IPS DF 4.7 (cell line): ENCODE measurements around the gene DPF3.
"Not testable (repeated sequence)": the region's sequence is repeated elsewhere in the genome, so short reads cannot be mapped to it uniquely, and the experiment has no call there.

Experiments
- DNase-seq: peaks from one replicate; pipeline ENCODE4 v3.0.0-alpha.2; 2013; ENCODE audit warnings: low spot score; ENCODE audit errors: extremely low read depth

Gene DPF3

DNA sequence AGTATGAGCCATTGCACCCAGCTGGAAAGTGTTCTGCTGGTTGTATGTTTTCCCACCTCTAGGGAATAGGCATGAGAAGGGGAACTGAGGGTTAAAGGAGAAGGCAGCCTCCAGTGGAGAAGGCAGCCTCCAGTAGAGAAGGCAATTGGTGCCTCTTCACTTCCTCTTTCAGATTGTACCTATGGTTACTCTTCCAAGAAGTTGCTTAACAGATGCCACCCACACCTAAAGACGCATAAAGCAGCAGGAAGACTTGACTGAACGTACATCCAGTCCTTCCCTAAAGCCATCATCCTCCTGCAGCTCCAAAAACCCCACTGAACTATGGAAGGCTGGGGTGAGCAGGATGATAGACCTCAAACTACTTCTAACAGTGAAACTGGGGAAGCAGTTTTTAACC is 13.1 kb downstream of the DPF3 start:
- no peak for DNase-seq

DNA sequence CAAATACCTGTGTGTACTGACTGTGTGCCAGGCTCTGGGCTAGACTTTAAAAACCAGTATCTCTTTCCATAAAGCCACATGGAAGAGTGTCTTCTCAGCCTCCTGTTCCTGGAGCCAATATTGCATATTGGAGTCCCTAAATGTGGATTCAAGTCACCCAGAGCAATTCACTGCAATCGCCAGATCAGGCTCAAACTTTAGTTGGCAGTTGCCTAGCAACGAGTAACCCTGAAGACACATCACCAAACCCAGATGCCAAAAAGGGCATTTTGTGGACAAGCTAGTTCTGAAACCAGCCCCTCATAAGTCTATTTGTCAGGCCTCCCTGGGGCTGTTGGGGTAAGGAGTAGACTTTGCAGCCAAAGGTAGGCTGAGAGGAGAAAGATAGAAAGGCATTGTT is 13.7 kb downstream of the DPF3 start:
- no peak for DNase-seq

DNA sequence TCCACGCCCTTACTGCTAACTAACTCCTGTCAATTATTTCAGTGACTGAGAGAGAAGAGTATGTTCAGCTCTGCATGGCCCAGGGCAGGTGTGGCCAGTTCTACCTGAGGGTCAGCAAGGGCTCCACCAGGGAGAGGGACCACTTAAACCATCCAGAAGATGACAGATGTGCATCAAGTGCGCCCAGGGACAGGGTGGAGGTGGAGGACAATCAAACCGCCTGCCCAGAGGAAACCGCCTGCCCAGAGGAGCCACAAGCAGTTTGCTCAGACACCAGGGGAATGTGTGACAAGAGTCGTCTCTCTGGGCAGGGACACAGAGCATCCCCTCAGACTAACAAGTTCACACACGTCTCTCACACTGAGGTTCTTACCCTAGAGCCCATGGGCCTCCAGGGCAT is 14.5 kb downstream of the DPF3 start:
- DNase-seq, result no peak

DNA sequence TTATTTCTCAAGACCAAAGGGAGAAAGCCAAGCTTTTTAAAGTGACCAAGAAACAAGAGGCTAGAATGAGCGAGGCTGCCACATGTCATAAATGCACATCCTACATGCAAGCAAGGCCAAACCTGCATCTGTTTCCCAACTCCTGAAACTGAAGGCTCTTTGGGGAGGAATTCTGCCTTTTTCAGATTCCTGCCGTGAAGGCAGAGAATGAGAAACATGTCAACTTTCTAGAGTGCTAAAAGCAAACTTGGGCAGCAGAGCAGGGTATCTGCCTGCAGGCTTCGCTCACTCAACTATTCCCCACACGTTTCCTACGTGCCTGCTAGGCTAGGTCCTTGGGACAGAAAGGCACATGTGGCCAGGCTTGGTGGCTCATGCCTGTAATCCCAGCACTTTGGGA is 15.2 kb downstream of the DPF3 start:
- DNase-seq, result no peak

DNA sequence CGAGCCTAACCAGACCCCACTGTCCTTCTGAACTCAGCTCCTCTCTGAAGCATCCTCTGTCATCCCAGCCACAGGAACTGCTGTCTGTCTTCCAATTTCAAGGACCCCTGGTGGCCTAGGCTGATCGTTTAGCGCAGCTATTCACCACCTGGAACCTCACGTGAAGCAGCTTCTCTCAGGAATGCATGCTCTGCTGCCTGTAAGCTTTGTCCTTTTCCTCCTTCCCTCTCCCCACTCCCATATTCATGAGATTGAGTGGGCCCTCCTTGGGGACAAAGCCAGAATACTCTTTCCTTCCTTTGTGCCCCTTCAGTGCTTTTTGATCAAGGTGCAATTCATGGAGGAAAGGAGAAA is 17.2 kb downstream of the DPF3 start:
- DNase-seq, result no peak

DNA sequence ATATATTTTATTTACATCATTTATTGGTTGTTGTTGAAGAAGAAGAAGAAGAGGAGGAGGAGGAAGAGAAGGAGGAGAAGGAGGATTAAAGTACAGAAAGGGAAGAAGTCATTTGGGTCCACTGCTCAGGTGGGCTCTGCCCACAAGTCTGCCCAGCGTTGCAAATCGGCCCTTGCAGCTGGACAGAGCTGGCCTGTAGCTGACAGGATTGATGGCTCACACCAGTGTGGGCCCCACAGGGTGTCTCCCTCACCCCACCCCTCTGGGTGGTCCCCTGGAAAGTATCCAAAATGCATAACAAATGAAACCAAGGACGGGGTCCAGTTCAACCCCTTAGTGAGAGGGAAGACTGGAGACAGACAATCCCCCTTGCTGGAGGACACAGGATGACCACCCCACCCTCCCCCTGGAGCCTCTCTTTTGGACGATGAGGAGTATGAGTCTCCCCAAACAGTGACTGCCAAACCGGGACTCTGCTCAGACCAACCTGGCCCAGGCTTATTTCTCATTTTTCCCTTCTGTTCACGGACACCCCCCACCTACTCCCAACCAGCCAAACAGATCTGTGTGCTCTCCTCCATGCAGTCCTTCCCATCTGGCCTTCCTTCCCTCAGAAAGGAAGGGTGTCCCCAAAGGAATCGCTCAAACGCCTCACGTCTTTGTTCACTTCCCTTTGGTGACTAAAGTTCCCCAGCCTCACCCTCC is 17.7 kb downstream of the DPF3 start:
- DNase-seq, result no peak

DNA sequence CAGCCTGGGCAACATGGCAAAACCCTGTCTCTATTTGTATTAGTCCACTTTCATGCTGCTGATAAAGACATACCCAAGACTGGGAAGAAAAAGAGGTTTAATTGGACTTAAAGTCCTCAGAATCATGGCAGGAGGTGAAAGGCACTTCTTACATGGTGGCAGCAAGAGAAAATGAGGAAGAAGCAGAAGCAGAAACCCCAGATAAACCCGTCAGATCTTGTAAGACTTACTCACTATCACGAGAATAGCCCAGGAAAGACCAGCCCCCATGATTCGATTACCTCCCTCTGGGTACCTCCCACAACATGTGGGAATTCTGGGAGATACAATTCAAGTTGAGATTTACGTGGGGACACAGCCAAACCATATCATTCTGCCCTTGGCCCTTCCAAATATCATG is 23.0 kb downstream of the DPF3 start:
- DNase-seq, result not testable (repeated sequence)

DNA sequence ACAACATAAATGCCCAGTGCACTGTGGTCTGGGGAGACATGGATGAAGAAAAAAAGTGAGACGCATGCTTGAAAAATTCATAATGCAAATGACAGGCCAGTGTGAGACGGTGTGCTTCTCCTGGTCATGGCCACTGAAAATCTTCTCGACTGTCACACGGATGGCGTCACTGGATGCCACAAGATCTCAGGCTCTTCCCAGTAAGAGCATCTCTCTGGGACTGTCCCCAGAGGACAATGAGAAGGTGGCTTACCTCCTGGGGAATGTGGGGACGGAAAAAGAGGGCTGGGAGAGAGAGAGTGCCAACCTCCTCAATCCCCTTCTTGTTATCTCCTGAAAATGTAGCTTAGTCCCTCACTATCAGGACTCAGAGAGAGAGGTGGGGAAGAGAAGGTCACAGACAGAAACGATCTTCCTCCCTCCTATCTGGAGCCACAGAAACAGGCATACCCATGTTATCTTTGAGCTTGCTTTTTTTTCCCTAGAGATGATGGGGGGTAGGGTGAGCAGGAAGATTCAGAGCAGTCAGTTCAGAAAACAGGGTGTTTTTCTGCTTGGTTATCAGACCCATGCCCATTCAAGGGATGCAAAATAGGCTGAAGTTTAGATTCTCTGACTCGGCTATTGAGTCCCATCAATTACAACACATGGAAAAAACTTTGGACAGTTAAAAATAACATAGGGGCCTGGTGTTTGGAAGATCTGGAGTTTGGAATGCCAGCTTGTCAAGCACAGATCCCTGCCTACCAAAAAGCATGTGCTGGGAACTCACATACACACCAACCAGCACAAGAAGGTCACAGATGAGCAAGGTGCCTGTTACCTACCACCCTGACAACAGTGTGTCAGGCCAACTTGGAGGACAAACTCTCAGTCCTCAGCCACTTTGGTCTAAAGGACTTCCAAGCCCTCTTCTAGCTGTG is 24.2 kb downstream of the DPF3 start:
- no peak for DNase-seq

DNA sequence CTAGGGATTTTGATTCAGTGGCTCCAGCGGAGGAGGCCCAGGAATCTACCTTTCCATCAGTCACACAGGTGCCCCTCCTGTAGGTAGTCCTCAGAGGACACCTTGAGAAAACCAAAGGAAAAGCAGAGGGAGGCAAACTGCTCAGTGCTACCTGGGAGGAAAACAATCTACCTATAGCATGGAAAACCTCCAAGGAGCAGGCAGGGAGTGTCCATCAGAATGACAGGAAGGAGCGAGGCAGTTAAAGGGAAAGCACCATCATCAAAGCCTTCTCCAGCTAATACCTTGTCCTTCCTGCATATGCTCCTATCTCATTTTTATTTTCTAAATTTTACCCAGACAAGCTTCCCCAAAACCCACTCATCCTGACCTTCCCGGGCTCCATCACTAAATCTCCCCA is 25.4 kb downstream of the DPF3 start:
- no peak for DNase-seq

DNA sequence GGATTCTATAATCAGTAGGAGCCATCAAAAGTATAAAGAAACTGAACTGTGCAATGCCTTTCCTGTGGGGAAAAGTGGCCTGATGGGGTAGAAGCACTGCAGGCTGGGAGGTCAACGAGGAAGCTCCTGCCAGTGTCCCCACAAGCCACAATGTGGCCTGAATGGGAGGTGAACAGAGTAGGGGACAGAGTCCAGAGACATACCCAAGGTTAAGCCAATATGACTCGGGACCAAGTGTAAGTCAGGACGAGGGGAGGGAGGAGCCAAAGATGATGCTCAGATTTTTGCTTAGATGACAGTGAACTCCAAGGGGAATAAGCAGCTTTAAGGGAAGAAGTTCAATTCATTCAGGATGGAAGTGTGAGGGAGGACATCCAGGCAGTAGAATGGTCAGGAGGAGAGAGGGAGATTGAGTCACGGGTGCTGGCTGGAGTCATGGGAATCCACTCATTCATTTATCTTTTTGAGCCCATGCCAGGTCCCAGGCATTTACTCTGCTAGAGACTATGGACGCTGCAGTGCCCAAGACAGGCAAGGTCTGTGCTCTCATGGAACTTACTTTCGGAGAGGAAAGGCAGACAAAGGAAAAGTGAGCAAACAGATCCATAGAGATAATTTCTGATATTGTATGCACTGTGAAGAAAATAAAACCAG is 29.1 kb downstream of the DPF3 start:
- DNase-seq, result no peak

DNA sequence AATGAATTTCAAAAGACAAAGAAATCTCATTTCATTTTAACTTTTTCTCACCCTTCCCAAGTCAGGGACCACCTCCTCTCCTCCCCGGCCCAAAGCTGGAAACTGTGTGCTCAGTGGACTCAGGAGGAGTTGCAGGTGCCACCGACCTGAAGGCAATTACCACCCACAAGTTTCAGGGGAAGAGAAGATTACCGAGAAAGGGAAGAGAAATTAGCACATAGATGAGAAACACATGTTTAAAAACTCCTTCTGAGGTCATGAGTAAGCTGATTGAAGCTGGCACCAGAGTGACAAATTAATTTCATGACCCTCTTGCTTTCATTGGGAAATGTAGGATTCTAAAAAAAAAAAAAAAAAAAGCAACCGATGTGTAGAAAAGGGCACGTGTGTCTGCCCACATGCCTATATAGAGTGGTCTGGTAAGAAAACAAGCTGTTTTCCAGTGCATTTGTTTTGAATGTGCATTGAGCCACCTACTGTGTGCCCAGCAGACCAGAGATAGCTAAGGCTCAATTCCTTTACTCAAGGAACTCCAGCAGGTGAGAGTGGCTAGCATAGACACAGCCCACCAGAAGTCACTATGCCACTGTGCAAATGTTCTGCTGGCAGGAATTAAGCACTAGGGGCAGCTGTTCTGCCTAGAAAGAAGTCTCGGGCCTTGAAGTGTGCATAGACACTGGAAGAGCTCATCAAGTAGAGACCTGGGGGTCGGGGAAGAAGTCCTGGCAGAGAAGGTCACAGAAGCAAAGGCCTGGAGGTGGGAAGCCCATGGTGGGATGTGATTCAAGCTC is 30.5 kb downstream of the DPF3 start:
- no peak for DNase-seq

DNA sequence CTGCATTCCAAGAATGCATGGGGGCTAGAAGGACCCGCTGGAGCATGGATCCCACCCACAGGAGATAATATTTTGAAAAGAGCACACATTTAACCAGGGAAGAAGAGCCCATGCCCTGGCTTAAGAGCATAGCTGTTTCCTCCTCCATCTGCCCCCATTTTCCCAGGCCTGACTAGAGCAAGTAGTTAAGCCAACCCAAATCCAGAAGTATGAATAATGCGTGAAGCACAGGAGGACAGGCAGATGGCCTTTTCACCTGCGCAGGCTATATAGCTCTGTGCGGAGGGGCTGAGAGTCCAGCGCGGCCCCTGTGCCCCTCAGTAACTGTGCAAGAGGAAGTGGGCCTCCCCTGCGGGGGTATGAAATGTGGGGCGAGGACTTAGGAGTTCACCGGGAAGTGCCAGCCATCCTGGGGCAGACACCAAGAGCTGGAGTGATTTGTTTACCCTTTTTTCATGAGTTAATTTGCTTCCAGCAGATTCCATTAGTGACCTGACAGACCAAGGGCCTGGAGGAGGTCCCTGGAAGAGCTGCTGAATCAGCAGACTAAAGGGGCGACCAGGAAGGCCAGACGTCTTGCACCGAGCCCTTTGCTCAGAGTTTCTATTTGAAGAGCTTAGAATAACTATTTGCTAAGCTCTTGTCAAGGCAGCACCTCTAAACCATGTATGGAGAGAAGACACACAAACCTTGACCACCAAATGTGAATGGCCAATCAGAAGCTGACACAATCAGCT is 37.2 kb downstream of the DPF3 start:
- DNase-seq, result no peak

DNA sequence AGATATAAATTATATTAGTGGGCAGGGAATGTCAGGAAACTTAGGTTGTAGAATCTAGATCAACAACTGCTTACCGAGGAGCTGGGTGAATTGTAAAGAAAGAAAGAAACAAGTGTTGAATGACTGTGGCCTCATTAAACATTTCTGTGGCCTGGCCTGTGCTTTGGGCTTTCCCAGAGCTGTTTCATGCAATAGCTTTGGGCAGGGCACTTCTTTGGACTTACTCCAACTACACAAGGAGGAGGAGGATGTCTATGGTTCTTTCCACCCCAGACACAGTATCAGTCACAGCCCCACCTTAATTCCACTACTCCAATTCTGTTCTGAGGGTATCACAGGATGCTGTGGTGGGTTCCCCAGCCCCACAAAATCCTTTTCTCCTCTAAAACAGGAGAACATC is 38.0 kb downstream of the DPF3 start:
- DNase-seq, result no peak

DNA sequence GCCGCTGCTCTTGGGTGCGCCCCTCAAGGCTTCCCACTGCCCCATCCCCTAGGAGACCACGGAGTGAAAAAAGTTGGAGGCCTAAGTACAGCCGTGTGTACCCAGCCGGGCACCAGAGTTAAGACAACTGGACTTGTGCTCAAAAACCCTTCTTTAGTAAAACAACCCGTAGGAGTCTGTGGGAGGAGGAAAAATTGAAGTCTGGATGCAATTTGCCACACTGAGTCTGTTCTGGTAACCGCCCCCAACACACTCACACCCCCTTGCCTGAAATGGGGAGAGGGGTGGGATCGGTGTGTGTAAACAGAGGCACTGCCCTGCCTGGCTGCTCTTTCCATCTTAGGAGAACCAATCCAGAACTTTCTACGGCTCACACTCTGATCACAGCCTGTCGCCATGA is 41.7 kb downstream of the DPF3 start:
- DNase-seq, result no peak

DNA sequence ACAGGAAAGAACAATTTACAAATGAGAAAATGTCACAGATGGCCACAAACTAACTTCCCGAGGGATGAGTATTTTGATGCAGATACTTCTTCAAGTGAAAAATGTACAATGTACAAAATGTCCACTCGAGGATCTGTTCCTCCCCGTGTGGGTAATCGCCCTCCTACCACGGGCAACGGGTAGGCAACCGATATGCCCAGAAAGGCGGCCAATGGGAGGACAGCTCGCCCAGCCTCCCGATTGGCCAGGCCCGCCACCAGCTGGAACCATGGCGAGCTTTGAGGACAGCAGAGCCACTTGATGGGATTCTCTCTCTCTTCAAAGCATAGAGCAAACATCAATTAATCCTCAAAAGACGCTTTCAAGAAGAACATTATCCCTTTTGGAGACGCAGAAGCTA is 42.3 kb downstream of the DPF3 start:
- no peak for DNase-seq

DNA sequence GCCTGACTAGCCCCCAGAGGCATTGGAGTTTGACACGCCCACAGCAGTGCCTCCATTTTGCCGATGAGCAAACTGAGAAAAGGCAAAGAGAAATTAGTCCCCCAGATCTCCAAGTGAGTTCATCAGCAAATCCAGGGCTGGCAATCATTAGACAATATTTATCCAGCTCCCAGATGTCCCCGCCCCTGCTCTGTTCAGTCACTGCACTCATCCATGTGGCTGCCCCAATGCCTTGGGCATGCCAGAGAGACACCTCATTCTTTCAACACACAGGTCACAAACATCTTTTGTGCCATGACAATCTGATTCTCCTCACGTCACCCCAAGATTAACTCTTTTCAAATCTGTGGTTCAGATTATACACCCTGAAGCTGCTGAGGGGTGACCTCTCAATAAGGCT is 43.5 kb downstream of the DPF3 start:
- DNase-seq, result no peak

DNA sequence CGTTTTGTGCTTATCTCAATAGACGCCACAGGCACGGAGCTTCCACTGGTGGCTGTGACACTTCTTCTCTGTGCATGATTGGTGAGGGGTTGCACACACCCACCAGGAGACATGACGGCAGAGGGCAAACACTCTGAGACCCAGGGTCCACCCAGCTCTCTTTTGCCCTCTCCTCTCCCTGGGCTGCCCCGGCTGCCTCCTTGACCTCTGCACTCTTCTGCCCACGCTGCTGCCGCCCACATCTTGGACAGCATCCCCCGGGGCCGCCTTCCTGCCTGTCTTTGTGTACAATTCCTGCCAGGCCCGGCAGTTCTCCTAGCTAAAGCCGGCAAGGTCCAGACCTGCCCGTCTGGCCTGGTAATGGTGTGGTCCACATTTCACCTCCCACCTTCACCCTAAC is 44.7 kb downstream of the DPF3 start:
- no peak for DNase-seq

DNA sequence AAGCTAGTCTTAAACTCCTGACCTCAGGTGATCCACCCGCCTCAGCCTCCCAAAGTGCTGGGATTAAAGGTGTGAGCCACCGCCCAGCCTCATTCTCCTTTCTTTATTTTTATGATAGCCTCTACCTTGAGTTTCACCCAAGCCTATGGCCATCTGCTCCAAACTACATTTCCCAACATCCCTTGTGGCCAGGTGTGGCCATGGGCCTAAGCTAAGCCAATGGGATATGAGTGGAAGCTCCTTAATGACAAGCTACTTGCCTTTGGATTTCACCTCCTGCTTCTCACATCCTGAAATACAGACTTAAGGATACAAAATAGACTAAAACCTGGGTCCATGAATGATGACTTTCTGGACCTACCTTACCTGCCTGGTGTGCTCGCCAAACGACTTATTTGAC is 46.2 kb downstream of the DPF3 start:
- no peak for DNase-seq

DNA sequence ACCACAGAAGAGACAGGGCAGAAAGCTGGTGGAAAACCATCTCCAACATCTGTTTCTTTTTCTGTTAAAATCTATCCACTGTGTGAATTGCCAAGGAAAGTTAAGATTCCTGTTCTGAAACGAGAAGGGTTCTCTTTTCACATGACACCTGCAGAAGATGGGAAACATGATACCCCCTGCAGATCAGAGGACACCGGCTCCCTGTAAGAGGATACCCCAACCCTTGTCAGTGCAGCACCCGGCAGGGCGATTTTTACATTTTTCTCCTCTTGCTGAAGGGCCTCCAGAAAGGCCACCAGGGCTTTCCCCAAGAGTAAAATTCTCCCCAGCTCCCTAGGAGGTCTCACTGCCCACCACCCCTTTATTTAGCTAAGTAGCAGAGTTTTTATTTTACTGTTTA is 48.2 kb downstream of the DPF3 start:
- no peak for DNase-seq

DNA sequence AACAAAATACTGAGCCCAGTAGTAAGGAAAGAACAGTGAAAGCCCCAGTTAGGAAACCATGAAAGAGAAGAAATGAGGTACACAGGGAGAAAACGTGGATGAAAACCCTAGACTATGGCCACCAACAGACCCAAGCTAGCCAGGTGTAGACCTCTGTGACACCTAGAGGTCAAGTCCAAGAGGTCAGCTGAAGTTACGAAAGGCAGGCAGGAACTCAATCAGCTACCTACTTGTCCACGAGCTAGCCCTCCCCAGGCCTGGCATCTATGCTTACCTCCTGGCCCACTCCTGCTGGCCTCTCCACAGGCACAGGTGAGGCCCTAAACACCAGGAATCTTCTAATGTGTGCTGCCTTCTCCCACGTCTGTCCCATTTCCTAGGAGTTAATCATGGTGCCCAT is 48.7 kb downstream of the DPF3 start:
- DNase-seq, result no peak

DNA sequence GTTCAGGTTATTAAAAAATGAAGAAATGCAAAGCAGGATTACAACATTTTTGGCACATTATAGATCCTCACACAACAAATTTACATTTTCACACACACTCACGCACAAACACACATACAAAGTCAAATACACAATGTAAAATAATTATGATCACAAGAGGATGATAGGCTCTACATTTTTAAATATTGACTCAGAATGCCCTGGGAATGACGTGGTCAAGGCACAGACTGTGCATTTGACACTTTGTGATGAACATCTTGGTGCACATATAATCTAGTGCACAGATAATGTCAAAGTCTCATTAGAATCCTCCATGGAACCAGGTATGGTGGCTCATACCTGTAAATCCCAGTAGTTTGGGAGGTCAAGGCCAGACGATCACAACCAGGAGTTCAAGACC is 49.4 kb downstream of the DPF3 start:
- DNase-seq, result no peak
